Mesendoderm (in vitro differentiated cells): Measurements from ENCODE around the gene THSD7B.
A peak's percentile ranks its signal among the peaks of the same experiment; 100 is the strongest.

Source experiments
- DNase-seq: peaks from one replicate; pipeline ENCODE4 v3.0.0; 2013
- H2AK5ac ChIP-seq: 2 replicates; pipeline ENCODE4 v1.6.1; 2013; ENCODE audit warnings: low read length, inconsistent platforms
- H2BK120ac ChIP-seq: 2 replicates; pipeline ENCODE4 v1.6.1; 2013; ENCODE audit warnings: low read depth, mild to moderate bottlenecking, low read length, moderate library complexity, mixed read lengths
- H2BK15ac ChIP-seq: replicated peaks from 2 replicates; pipeline ENCODE4 v1.6.1; 2013; ENCODE audit warnings: low read depth, mild to moderate bottlenecking, moderate library complexity
- H2BK5ac ChIP-seq: 2 replicates; pipeline ENCODE4 v1.6.1; 2013; ENCODE audit warnings: low read length, inconsistent platforms
- H3K18ac ChIP-seq: 2 replicates; pipeline ENCODE4 v1.6.1; 2013; ENCODE audit warnings: mild to moderate bottlenecking, low read length, mixed read lengths
- H3K23ac ChIP-seq: one replicate; pipeline ENCODE4 v1.6.1; 2013; ENCODE audit warnings: low read length
- H3K27ac ChIP-seq: 2 replicates; pipeline ENCODE4 v1.5.1; 2013; ENCODE audit warnings: low read depth, mild to moderate bottlenecking, inconsistent platforms, low read length, moderate library complexity
- H3K27me3 ChIP-seq: 2 replicates; pipeline ENCODE4 v1.6.1; 2013; ENCODE audit warnings: low read length, control low read depth, mild to moderate bottlenecking, inconsistent platforms; ENCODE audit not compliant: insufficient read depth, poor library complexity
- H3K36me3 ChIP-seq: 2 replicates; pipeline ENCODE4 v1.6.1; 2013; ENCODE audit warnings: low read length, inconsistent platforms; ENCODE audit not compliant: control insufficient read depth, insufficient read depth
- H3K4ac ChIP-seq: one replicate; pipeline ENCODE4 v1.6.1; 2013; ENCODE audit warnings: low read depth, mild to moderate bottlenecking, low read length, moderate library complexity
- H3K4me1 ChIP-seq: 2 replicates; pipeline ENCODE4 v1.6.1; 2013; ENCODE audit warnings: low read depth, low read length, inconsistent platforms; ENCODE audit not compliant: control insufficient read depth
- H3K4me2 ChIP-seq: 2 replicates; pipeline ENCODE4 v1.6.1; 2013; ENCODE audit warnings: low read length
- H3K4me3 ChIP-seq: 2 replicates; pipeline ENCODE4 v1.5.1; 2013; ENCODE audit warnings: mild to moderate bottlenecking, low read length
- H3K56ac ChIP-seq: one replicate; pipeline ENCODE4 v1.6.1; 2013; ENCODE audit warnings: low read length
- H3K79me1 ChIP-seq: 2 replicates; pipeline ENCODE4 v1.6.1; 2013; ENCODE audit warnings: low read length, inconsistent platforms
- H3K79me2 ChIP-seq: 2 replicates; pipeline ENCODE4 v1.6.1; 2013; ENCODE audit warnings: mild to moderate bottlenecking, low read length; ENCODE audit not compliant: control insufficient read depth, insufficient read depth
- H3K9ac ChIP-seq: 2 replicates; pipeline ENCODE4 v1.6.1; 2013; ENCODE audit warnings: low read length, inconsistent platforms
- H4K5ac ChIP-seq: one replicate; pipeline ENCODE4 v1.6.1; 2013; ENCODE audit warnings: low read length
- H4K8ac ChIP-seq: one replicate; pipeline ENCODE4 v1.6.1; 2013; ENCODE audit warnings: low read depth, mild to moderate bottlenecking, control low read depth, low read length, moderate library complexity
- WGBS: extraction: QIAGEN DNeasy Blood & Tissue Kit; methylation state at CpG from one replicate; pipeline ENCODE4 v1.1.7; 2013; ENCODE audit warnings: low lambda C conversion rate, missing lambda C conversion rate; ENCODE audit not compliant: insufficient coverage; ENCODE audit errors: extremely low coverage; 5-methylcytosine and 5-hydroxymethylcytosine counted together

THSD7B gene

GRCh38 chr2:137194111-137194510 lies 428.8 kb downstream of the THSD7B start:
- Histone ChIP-seq H3K79me1 (no peaks in the 10 kb centered on the region), H3K9ac (no peak overlapping the region), H2BK120ac (no peak overlapping the region), H3K36me3 (no peaks in the 10 kb centered on the region), H4K8ac (no peak overlapping the region), H3K4me1 (no peaks in the 10 kb centered on the region), H2AK5ac (no peak overlapping the region), H2BK15ac (no peak overlapping the region), H2BK5ac (no peak overlapping the region), H3K23ac (no peak overlapping the region), H3K27me3 (no peaks in the 10 kb centered on the region), H4K5ac (no peak overlapping the region), H3K4me2 (no peak overlapping the region), H3K79me2 (no peaks in the 10 kb centered on the region), H3K4me3 (no peak overlapping the region), H3K56ac (no peak overlapping the region), H3K4ac (no peak overlapping the region), H3K27ac (no peak overlapping the region), H3K18ac (no peak overlapping the region)
- DNase-seq: no peak
- no CpG with 5 or more reads among the region's 1 CpG for WGBS

- H2BK5ac ChIP-seq: no peak overlapping the region
- H3K79me2 ChIP-seq: no peaks in the 10 kb centered on the region
- no peaks in the 10 kb centered on the region for H3K79me1 ChIP-seq
- no peak overlapping the region for H3K4ac ChIP-seq
- H4K8ac ChIP-seq: no peak overlapping the region
- H2AK5ac ChIP-seq: no peak overlapping the region
- no peaks in the 10 kb centered on the region for H3K27me3 ChIP-seq
- H3K18ac ChIP-seq: no peak overlapping the region
- no peak for DNase-seq
- no peak overlapping the region for H3K9ac ChIP-seq
- H3K4me1 ChIP-seq: no peaks in the 10 kb centered on the region
- no peak overlapping the region for H2BK120ac ChIP-seq
- H3K23ac ChIP-seq: no peak overlapping the region
- no CpG with 5 or more reads among the region's 1 CpG for WGBS
- H4K5ac ChIP-seq: no peak overlapping the region
- no peaks in the 10 kb centered on the region for H3K36me3 ChIP-seq
- no peak overlapping the region for H3K4me3 ChIP-seq
- H3K4me2 ChIP-seq: no peak overlapping the region
- no peak overlapping the region for H2BK15ac ChIP-seq
- H3K27ac ChIP-seq: no peak overlapping the region
- H3K56ac ChIP-seq: no peak overlapping the region
These were observed 434.4 kb downstream of the THSD7B start for GRCh38 chr2:137199751-137200150.

- Histone ChIP-seq H3K56ac (no peak overlapping the region), H3K9ac (no peak overlapping the region), H3K4me3 (no peak overlapping the region), H3K79me2 (no peaks in the 10 kb centered on the region), H3K4me2 (no peak overlapping the region), H2AK5ac (no peak overlapping the region), H4K8ac (no peak overlapping the region), H3K4ac (no peak overlapping the region), H4K5ac (no peak overlapping the region), H2BK15ac (no peak overlapping the region), H3K18ac (no peak overlapping the region), H3K36me3 (no peaks in the 10 kb centered on the region), H3K23ac (no peak overlapping the region), H2BK120ac (no peak overlapping the region), H3K4me1 (no peaks in the 10 kb centered on the region), H2BK5ac (no peak overlapping the region), H3K27me3 (no peaks in the 10 kb centered on the region), H3K27ac (no peak overlapping the region), H3K79me1 (no peaks in the 10 kb centered on the region)
- no peak for DNase-seq
- WGBS: no CpG with 5 or more reads among the region's 4 CpGs
These were observed 437.0 kb downstream of the THSD7B start for GRCh38 chr2:137202318-137202717.

GRCh38 chr2:137205324-137205723 lies 440.0 kb downstream of the THSD7B start:
- no peaks in the 10 kb centered on the region for H3K79me1 ChIP-seq
- no peak overlapping the region for H3K56ac ChIP-seq
- H3K27me3 ChIP-seq: no peaks in the 10 kb centered on the region
- no CpG with 5 or more reads among the region's 3 CpGs for WGBS
- no peak overlapping the region for H3K27ac ChIP-seq
- no peak overlapping the region for H3K4me3 ChIP-seq
- no peaks in the 10 kb centered on the region for H3K4me1 ChIP-seq
- no peak overlapping the region for H4K8ac ChIP-seq
- no peak overlapping the region for H3K18ac ChIP-seq
- no peaks in the 10 kb centered on the region for H3K79me2 ChIP-seq
- H3K4me2 ChIP-seq: no peak overlapping the region
- H3K9ac ChIP-seq: no peak overlapping the region
- H2BK120ac ChIP-seq: no peak overlapping the region
- H2BK15ac ChIP-seq: no peak overlapping the region
- no peak overlapping the region for H2AK5ac ChIP-seq
- H4K5ac ChIP-seq: no peak overlapping the region
- DNase-seq: no peak
- H2BK5ac ChIP-seq: no peak overlapping the region
- H3K36me3 ChIP-seq: no peaks in the 10 kb centered on the region
- H3K23ac ChIP-seq: no peak overlapping the region
- no peak overlapping the region for H3K4ac ChIP-seq

- Histone ChIP-seq H3K36me3 (no peaks in the 10 kb centered on the region), H2BK5ac (no peak overlapping the region), H3K56ac (no peak overlapping the region), H3K23ac (no peak overlapping the region), H3K9ac (no peak overlapping the region), H3K4me3 (no peak overlapping the region), H3K4ac (no peak overlapping the region), H3K4me1 (no peaks in the 10 kb centered on the region), H2BK15ac (no peak overlapping the region), H2AK5ac (no peak overlapping the region), H3K18ac (no peak overlapping the region), H2BK120ac (no peak overlapping the region), H3K79me1 (no peaks in the 10 kb centered on the region), H3K79me2 (no peaks in the 10 kb centered on the region), H4K8ac (no peak overlapping the region), H3K27me3 (no peaks in the 10 kb centered on the region), H4K5ac (no peak overlapping the region), H3K27ac (no peak overlapping the region), H3K4me2 (no peak overlapping the region)
- DNase-seq: peak; percentile 18
- WGBS: no CpG with 5 or more reads among the region's 3 CpGs
These were observed 440.7 kb downstream of the THSD7B start for GRCh38 chr2:137206069-137206468.

- DNase-seq: no peak
- no peak overlapping the region for H3K18ac ChIP-seq
- no peak overlapping the region for H3K56ac ChIP-seq
- H3K4me3 ChIP-seq: no peak overlapping the region
- H4K5ac ChIP-seq: no peak overlapping the region
- no peak overlapping the region for H2BK15ac ChIP-seq
- H3K4ac ChIP-seq: no peak overlapping the region
- H3K27me3 ChIP-seq: no peaks in the 10 kb centered on the region
- H4K8ac ChIP-seq: no peak overlapping the region
- no peak overlapping the region for H3K27ac ChIP-seq
- no peaks in the 10 kb centered on the region for H3K79me1 ChIP-seq
- no CpG with 5 or more reads among the region's 1 CpG for WGBS
- no peak overlapping the region for H3K23ac ChIP-seq
- H3K36me3 ChIP-seq: no peaks in the 10 kb centered on the region
- H3K9ac ChIP-seq: no peak overlapping the region
- no peaks in the 10 kb centered on the region for H3K4me1 ChIP-seq
- H3K79me2 ChIP-seq: no peaks in the 10 kb centered on the region
- H2AK5ac ChIP-seq: no peak overlapping the region
- no peak overlapping the region for H2BK5ac ChIP-seq
- no peak overlapping the region for H2BK120ac ChIP-seq
- no peak overlapping the region for H3K4me2 ChIP-seq
These were observed 441.7 kb downstream of the THSD7B start for GRCh38 chr2:137207030-137207429.
